Endothelial cell of umbilical vein (primary cell): ENCODE results near the gene THBD. TPM values are rescaled to one million over a fixed set of nuclear protein-coding genes. Genes with fewer than 3 reads are reported as not detected.

Experiments used
- BruUV-seq: library from RNA; stranded (reverse); fragments of 400-500 nt; replicated peaks from 2 replicates; lab custom pipeline; 2021; lab: Mats Ljungman, UMichigan
- CTCF ChIA-PET: fragments of 300-600, 350-600 bp; sonication (Branson Sonifier 250); formaldehyde crosslinking; loops from one replicate; lab custom pipeline; 2021; ENCODE audit warnings: antibody characterized with exemption, inconsistent platforms; lab: Charles Lee
- POLR2A ChIA-PET: fragments of 300-600, 350-600 bp; sonication (Branson Sonifier 250); formaldehyde crosslinking; loops from one replicate; lab custom pipeline; 2021; ENCODE audit warnings: antibody characterized with exemption, inconsistent platforms; lab: Charles Lee
- DNase-seq: peaks from one replicate; pipeline ENCODE4 v3.0.0-alpha.2; 2011; ENCODE audit warnings: low read depth, low spot score
- FAIRE-seq: peaks from 2 replicates; lab custom pipeline; 2011; peaks lifted over from hg19 to GRCh38; lab: Jason Lieb, UNC
- H2AFZ ChIP-seq: 2 replicates; pipeline ENCODE4 v1.6.0; 2012; ENCODE audit warnings: low read depth, low read length, control low read depth, inconsistent platforms
- H3K27ac ChIP-seq: 2 replicates; pipeline ENCODE4 v1.5.1; 2011; ENCODE audit warnings: low read depth, mild to moderate bottlenecking, control low read depth, low read length, moderate library complexity; ENCODE audit not compliant: insufficient read depth
- H3K27me3 ChIP-seq, 2 experiments: 2 replicates each; pipeline versions ENCODE4 v1.6.0 to v1.6.1; 2011; ENCODE audit warnings: low read length in 2 of 2, mixed read lengths in 1 of 2; ENCODE audit not compliant: control insufficient read depth in 2 of 2, insufficient read depth in 2 of 2
- H3K36me3 ChIP-seq, 2 experiments: 2 replicates in 1 of 2; 3 replicates in 1 of 2; pipeline ENCODE4 v1.5.1; 2011; ENCODE audit warnings: low read length in 2 of 2, mild to moderate bottlenecking in 1 of 2, moderate library complexity in 1 of 2; ENCODE audit not compliant: control insufficient read depth in 2 of 2, insufficient read depth in 2 of 2; ENCODE audit errors: extremely low read depth in 1 of 2
- H3K4me1 ChIP-seq: 3 replicates; pipeline ENCODE4 v1.5.1; 2011; ENCODE audit warnings: mild to moderate bottlenecking, low read length; ENCODE audit not compliant: control insufficient read depth, insufficient read depth; ENCODE audit errors: extremely low read depth
- H3K4me2 ChIP-seq: 2 replicates; pipeline ENCODE4 v1.6.1; 2011; ENCODE audit warnings: low read length, control low read depth, mixed read lengths; ENCODE audit not compliant: insufficient read depth
- H3K4me3 ChIP-seq, 3 experiments: fragments of 200-600 bp in 1 of 3; sonication (generic), shearing (Covaris generic) in 1 of 3; replicated peaks in 1 of 3; 2 replicates each; pipeline ENCODE4 v1.5.1; 2011 to 2016; ENCODE audit warnings: control low read depth in 3 of 3, low read length in 3 of 3, mild to moderate bottlenecking in 2 of 3, inconsistent platforms in 1 of 3, low read depth in 1 of 3, moderate library complexity in 1 of 3; ENCODE audit not compliant: insufficient read depth in 1 of 3
- H3K79me2 ChIP-seq: 2 replicates; pipeline ENCODE4 v1.6.0; 2012; ENCODE audit warnings: low read length, inconsistent platforms; ENCODE audit not compliant: control insufficient read depth, insufficient read depth
- H3K9ac ChIP-seq: replicated peaks from 2 replicates; pipeline ENCODE3; 2011; ENCODE audit warnings: low read length, control low read depth; ENCODE audit not compliant: insufficient read depth; ENCODE audit errors: extremely low read depth
- H3K9me1 ChIP-seq: replicated peaks from 3 replicates; pipeline ENCODE4 v1.6.0; 2011; ENCODE audit warnings: mild to moderate bottlenecking, low read length; ENCODE audit not compliant: control insufficient read depth, insufficient read depth; ENCODE audit errors: extremely low read depth
- H3K9me3 ChIP-seq: replicated peaks from 2 replicates; pipeline ENCODE4 v1.5.1; 2012; ENCODE audit warnings: low read length, inconsistent platforms; ENCODE audit not compliant: control insufficient read depth, insufficient read depth
- H4K20me1 ChIP-seq: replicated peaks from 2 replicates; pipeline ENCODE3; 2011; ENCODE audit warnings: mild to moderate bottlenecking, low read length; ENCODE audit not compliant: control insufficient read depth, insufficient read depth; ENCODE audit errors: extremely low read depth
- CTCF ChIP-seq, 2 donors: IDR thresholded peaks; 1 replicate in 1 of 2; 2 replicates in 1 of 2; pipeline ENCODE4 v1.5.1; 2011; ENCODE audit warnings: low read length in 2 of 2, mild to moderate bottlenecking in 2 of 2, moderate library complexity in 2 of 2, control low read depth in 1 of 2, inconsistent platforms in 1 of 2, low read depth in 1 of 2; ENCODE audit not compliant: insufficient read depth in 1 of 2; ENCODE audit errors: extremely low read depth in 1 of 2
- EZH2 ChIP-seq: IDR thresholded peaks from 2 replicates; pipeline ENCODE4 v1.6.1; 2012; ENCODE audit warnings: borderline replicate concordance, low read depth, mild to moderate bottlenecking, moderate library complexity, low read length, inconsistent platforms; ENCODE audit not compliant: severe bottlenecking
- FOS ChIP-seq: IDR thresholded peaks from 2 replicates; pipeline ENCODE4 v1.6.1; 2011; ENCODE audit warnings: mild to moderate bottlenecking, low read length, moderate library complexity, borderline replicate concordance; ENCODE audit not compliant: insufficient read depth
- GATA2 ChIP-seq: IDR thresholded peaks from 2 replicates; pipeline ENCODE4 v1.7.0; 2011; ENCODE audit warnings: low read depth, mild to moderate bottlenecking, moderate library complexity, mixed read lengths, low read length; ENCODE audit not compliant: insufficient read length, insufficient read depth
- JUN ChIP-seq: IDR thresholded peaks from 2 replicates; pipeline ENCODE4 v1.6.1; 2011; ENCODE audit warnings: borderline replicate concordance, low read depth; ENCODE audit not compliant: insufficient read length, insufficient read depth
- MAX ChIP-seq: IDR thresholded peaks from 2 replicates; pipeline ENCODE4 v1.6.1; 2011; ENCODE audit not compliant: insufficient read depth, insufficient read length
- MYC ChIP-seq: IDR thresholded peaks from one replicate; pipeline ENCODE4 v1.6.1; 2011; ENCODE audit warnings: mild to moderate bottlenecking, low read depth, low read length
- POLR2A ChIP-seq: IDR thresholded peaks from 2 replicates; pipeline ENCODE4 v1.6.1; 2012; ENCODE audit warnings: low read depth, mild to moderate bottlenecking, control low read depth, low read length
- POLR2AphosphoS5 ChIP-seq: IDR thresholded peaks from 2 replicates; pipeline ENCODE4 v1.6.1; 2012; ENCODE audit warnings: low read depth, mild to moderate bottlenecking, control low read depth, low read length, moderate library complexity; ENCODE audit not compliant: insufficient read depth
- dilution Hi-C: fragments of 300-500 bp; cut with MboI; formaldehyde crosslinking; loops from one replicate; pipeline ENCODE4 v1.15.0; 2019; ENCODE audit warnings: low sequenced_read_pairs; ENCODE audit not compliant: extremely low pct_ligation_motif_present
- intact Hi-C: fragments of 100-400 bp; cut with micrococcal nuclease; formaldehyde crosslinking; loops from one replicate; pipeline ENCODE4 v1.10.0; 2022
- polyA plus RNA-seq, 4 experiments: library from polyadenylated mRNA; depleted of rRNA in 3 of 4; stranded (reverse) in 3 of 4; unstranded in 1 of 4; fragments of >200 nt; gene quantifications; 2 replicates each; pipeline versions ENCODE4 v1.2.1 to v1.2.3, GENCODE V29; 2011 to 2012; ENCODE audit warnings: missing spikeins in 1 of 4
- total RNA-seq: library from RNA; stranded (reverse); gene quantifications from 2 replicates; pipeline ENCODE4 v1.2.3, GENCODE V29; 2021

Gene THBD
- total and polyA plus RNA-seq, 2 donors (not counting 3 experiments of a cell fraction or from before 2014, with no cell fraction given), result 17.1 to 28.0 TPM

GRCh38 chr20:23036371-23036770 is 13.1 kb downstream of the THBD start:
- BruUV-seq, result no TSS peak
- no peak overlapping the region for H3K4me3 ChIP-seq
- H3K4me2 ChIP-seq, result no peak overlapping the region
- FAIRE-seq (no peak), DNase-seq (no peak)
- no peaks in the 10 kb centered on the region for H3K79me2 ChIP-seq
- no peaks in the 10 kb centered on the region for H3K4me1 ChIP-seq
- POLR2A ChIA-PET, result no interaction called here
- H3K27ac ChIP-seq, result no peak overlapping the region
- TF ChIP-seq JUN, result no peak
- no peak for TF ChIP-seq POLR2AphosphoS5
- TF ChIP-seq MAX, result no peak
- no peak for TF ChIP-seq MYC
- TF ChIP-seq POLR2A, result no peak
- no peak for TF ChIP-seq EZH2
- TF ChIP-seq CTCF (IDR thresholded peaks at IDR 0.05; ENCODE audit: extremely low read depth in 1 of 2, insufficient read depth in 1 of 2, low read depth in 1 of 2, low read length in 2 of 2), result no peak
- TF ChIP-seq GATA2, result no peak
- TF ChIP-seq FOS, result no peak
- no peaks in the 10 kb centered on the region for H4K20me1 ChIP-seq
- peaks cover 4 to 23% of the 10 kb centered on the region in 2 experiments for H3K27me3 ChIP-seq
- dilution Hi-C loops, result no loop called here
- intact Hi-C loops, result no loop called here
- no peak overlapping the region for H3K9ac ChIP-seq
- CTCF ChIA-PET, result interaction anchor here (1.3 kb wide), 1 partner anchor 209 kb away, joined by 3 read pairs; no protein-coding TSS in a partner anchor
- H3K9me3 ChIP-seq, result no peaks in the 10 kb centered on the region
- no peak overlapping the region for H2AFZ ChIP-seq
- no peaks in the 10 kb centered on the region for H3K36me3 ChIP-seq
- no peaks in the 10 kb centered on the region for H3K9me1 ChIP-seq
